ENCODE data around the gene GATB. TPM values are rescaled to one million over a fixed set of nuclear protein-coding genes. Genes with fewer than 3 reads are reported as not detected.

GATB gene
- total RNA-seq, 5 donors from 2014 or later (not counting 1 experiment from before 2014, with no cell fraction given), result 9.6 to 15.3 (median 12.7) TPM

DNA sequence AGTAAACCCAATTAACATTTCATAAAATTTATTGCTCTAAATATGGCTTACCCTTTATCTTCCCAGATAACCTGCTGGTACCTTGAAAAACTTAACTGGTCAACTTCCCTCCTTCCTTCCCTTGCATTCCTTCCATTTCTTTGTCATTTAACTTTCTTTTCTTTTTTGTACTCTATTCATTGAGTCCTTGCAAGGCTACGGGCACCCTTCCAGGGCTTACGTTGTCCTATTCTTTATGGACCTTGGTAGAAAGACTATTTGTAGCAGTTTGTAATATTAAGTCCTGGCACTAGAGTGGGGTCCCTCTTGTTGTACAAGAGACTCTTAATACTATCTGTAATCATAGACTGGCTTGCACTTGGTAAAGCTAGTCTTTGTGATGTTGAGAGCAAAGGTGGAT lies 8.0 kb upstream of the GATB start:
- Mint-ChIP-seq H3K27ac (no peak overlapping the region), H3K36me3 (no peaks in the 10 kb centered on the region), H3K27me3 (peaks cover 8 to 12% of the 10 kb centered on the region in 2 donors), H3K4me3 (no peak overlapping the region), H3K4me1 (no peaks in the 10 kb centered on the region), H3K9me3 (peaks cover 0 to 13% (median 3%) of the 10 kb centered on the region in 3 donors)
- Histone ChIP-seq H3K36me3 (ENCODE audit: control insufficient read depth in 2 of 2, extremely low read depth in 1 of 2, insufficient read depth in 1 of 2, low read length in 1 of 2) (no peaks in the 10 kb centered on the region), H3K4me1 (ENCODE audit: control insufficient read depth in 1 of 2, extremely low read depth in 1 of 2, insufficient read depth in 2 of 2, low read length in 2 of 2) (no peaks in the 10 kb centered on the region), H3K27ac (ENCODE audit: low read length) (no peak overlapping the region), H3K9me3 (no peaks in the 10 kb centered on the region), H3K4me3 (ENCODE audit: control insufficient read depth in 1 of 2, extremely low read depth in 1 of 2, low read length in 1 of 2) (no peak overlapping the region), H3K27me3 (replicated peaks in 1 of 2; ENCODE audit: control insufficient read depth in 2 of 2, extremely low read depth in 1 of 2, insufficient read depth in 2 of 2, low read length in 1 of 2) (peaks cover 0 to 3% of the 10 kb centered on the region in 2 experiments)
- ATAC-seq (replicated peaks in 1 of 4) (no peak), DNase-seq (no peak)
- ChIA-PET POLR2A (no interaction called here), CTCF (interaction anchor here in 1 of 2 donors (0.6 kb wide), 1 partner anchor 119 kb away, joined by 3 read pairs; no protein-coding TSS in a partner anchor)
- no CpG with 5 or more reads among the region's 2 CpGs for WGBS (ENCODE audit: insufficient coverage)

DNA sequence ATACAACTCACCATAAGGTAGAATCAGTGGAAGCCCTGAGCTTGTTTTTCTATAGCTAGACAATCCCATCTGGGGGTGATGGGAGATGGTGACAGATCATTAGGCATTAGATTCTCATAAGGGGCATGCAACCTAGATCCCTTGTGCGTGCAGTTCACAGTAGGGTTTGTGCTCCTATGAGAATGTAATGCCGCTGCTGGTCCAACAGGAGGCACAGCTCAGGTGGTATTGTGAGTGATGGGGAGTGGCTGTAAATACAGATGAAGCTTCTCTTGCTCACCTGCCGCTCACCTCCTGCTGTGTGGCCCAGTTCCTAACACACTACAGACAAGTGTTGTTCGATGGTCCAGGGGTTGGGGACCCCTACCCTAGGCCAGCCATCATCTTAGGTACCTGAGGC lies 5.9 kb upstream of the GATB start:
- WGBS (ENCODE audit: insufficient coverage), result 75% methylated on average over 2 of the region's 4 CpGs
- H3K4me1 ChIP-seq (ENCODE audit: control insufficient read depth in 1 of 2, extremely low read depth in 1 of 2, insufficient read depth in 2 of 2, low read length in 2 of 2), result no peaks in the 10 kb centered on the region
- Mint-ChIP-seq H3K9me3 (no peaks in the 10 kb centered on the region), H3K27ac (no peak overlapping the region), H3K36me3 (no peaks in the 10 kb centered on the region), H3K4me1 (peaks cover 0 to 1% (median under 1%) of the 10 kb centered on the region in 3 donors), H3K4me3 (no peak overlapping the region), H3K27me3 (peaks cover 0 to 3% of the 10 kb centered on the region in 2 donors)
- ATAC-seq (replicated peaks in 1 of 4) (peak in 1 of 4 experiments; percentile 53), DNase-seq (peak in 11 of 35 experiments; percentile 1 to 27 (median 4))
- H3K4me3 ChIP-seq (ENCODE audit: control insufficient read depth in 1 of 2, extremely low read depth in 1 of 2, low read length in 1 of 2), result no peak overlapping the region
- H3K36me3 ChIP-seq (ENCODE audit: control insufficient read depth in 2 of 2, extremely low read depth in 1 of 2, insufficient read depth in 1 of 2, low read length in 1 of 2), result no peaks in the 10 kb centered on the region
- peaks cover 0 to 3% of the 10 kb centered on the region in 2 experiments for H3K27me3 ChIP-seq (replicated peaks in 1 of 2; ENCODE audit: control insufficient read depth in 2 of 2, extremely low read depth in 1 of 2, insufficient read depth in 2 of 2, low read length in 1 of 2)
- no peak overlapping the region for H3K27ac ChIP-seq (ENCODE audit: low read length)
- POLR2A ChIA-PET, result no interaction called here
- CTCF ChIA-PET, result no interaction called here
- H3K9me3 ChIP-seq, result no peaks in the 10 kb centered on the region

DNA sequence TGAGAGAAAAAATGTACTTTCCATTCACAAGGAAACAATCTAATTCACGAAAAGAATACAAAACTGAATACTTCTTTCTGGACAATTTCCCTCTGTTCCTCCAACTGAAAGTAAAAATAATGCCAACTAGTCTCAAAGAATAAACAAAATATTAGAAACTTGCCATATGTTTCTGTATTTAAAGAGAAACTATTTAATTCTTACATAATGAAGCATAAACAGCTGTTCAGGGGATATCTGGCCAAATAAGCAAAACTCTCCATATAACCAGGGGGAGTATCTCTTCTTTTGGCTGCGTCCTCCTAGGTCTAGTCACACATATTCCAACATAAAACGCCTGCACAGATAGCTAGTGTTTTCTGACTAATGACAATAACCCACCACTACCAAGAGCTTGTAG lies 805 bp downstream of the GATB start:
- Histone ChIP-seq H3K27ac (ENCODE audit: low read length) (no peak overlapping the region), H3K27me3 (replicated peaks in 1 of 2; ENCODE audit: control insufficient read depth in 2 of 2, extremely low read depth in 1 of 2, insufficient read depth in 2 of 2, low read length in 1 of 2) (no peaks in the 10 kb centered on the region), H3K36me3 (ENCODE audit: control insufficient read depth in 2 of 2, extremely low read depth in 1 of 2, insufficient read depth in 1 of 2, low read length in 1 of 2) (peaks cover 5 to 10% of the 10 kb centered on the region in 2 donors), H3K4me3 (ENCODE audit: control insufficient read depth in 1 of 2, extremely low read depth in 1 of 2, low read length in 1 of 2) (peak overlapping the region; percentile 66 to 90), H3K4me1 (ENCODE audit: control insufficient read depth in 1 of 2, extremely low read depth in 1 of 2, insufficient read depth in 2 of 2, low read length in 2 of 2) (peaks cover 10 to 11% of the 10 kb centered on the region in 2 experiments), H3K9me3 (no peaks in the 10 kb centered on the region)
- Mint-ChIP-seq H3K4me1 (peaks cover 14 to 20% (median 15%) of the 10 kb centered on the region in 3 donors), H3K9me3 (no peaks in the 10 kb centered on the region), H3K27me3 (no peaks in the 10 kb centered on the region), H3K36me3 (peaks cover 22% of the 10 kb centered on the region), H3K4me3 (peak overlapping the region; percentile 95 to 98 (median 98)), H3K27ac (peak overlapping the region in 1 of 2 donors; percentile 98)
- POLR2A ChIA-PET, result no interaction called here
- WGBS (ENCODE audit: insufficient coverage), result 28% methylated on average over 2 of the region's 3 CpGs
- DNase-seq (no peak), ATAC-seq (replicated peaks in 1 of 4) (no peak)
- CTCF ChIA-PET, result interaction anchor here in 1 of 2 donors (0.9 kb wide), 1 partner anchor 661 kb away, joined by 3 read pairs; no protein-coding TSS in a partner anchor

DNA sequence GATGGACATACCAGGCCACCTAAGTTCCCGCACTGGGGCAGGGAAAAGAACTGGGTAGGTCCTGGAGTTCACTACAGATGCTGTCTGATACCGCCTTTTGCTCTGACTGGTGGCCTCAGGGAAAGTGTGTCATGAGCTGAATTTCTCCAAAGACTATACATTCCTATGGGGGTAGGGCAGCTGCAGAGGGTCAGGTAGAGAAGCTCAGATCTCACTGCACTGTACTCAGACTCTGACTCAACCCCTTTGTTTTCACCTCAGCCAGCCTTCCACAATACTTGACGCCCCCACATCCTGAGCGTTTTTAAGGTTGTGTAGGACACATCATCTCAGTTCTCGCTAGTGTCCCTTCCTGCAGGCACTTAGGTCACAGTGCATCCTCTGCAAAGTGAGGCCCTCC lies 7.8 kb downstream of the GATB start:
- CTCF ChIA-PET, result no interaction called here
- POLR2A ChIA-PET, result no interaction called here
- WGBS (ENCODE audit: insufficient coverage), result 40% methylated on average over 1 of the region's 5 CpGs

DNA sequence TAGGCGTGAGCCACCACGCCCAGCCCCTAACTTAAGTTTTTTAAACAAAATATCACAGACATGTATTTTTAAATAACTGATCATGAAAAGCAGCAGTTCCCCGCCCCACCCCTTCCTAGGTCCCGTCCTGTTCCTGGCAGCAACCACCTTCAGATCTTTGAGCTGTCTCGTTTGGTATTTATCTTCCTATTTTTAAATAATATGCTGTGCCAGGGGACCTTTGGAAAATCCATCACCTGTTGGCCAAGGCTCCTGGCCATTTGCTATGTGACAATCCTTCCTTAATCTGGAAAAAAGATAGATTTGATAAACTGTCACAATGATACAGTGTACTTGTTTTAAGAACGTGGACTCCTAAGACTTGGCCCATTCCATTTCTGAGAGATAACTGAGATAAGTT lies 10.7 kb downstream of the GATB start:
- POLR2A ChIA-PET, result no interaction called here

More for the DNA sequence above, 7.8 kb downstream of the GATB start:
- H3K36me3 ChIP-seq (ENCODE audit: control insufficient read depth in 2 of 2, extremely low read depth in 1 of 2, insufficient read depth in 1 of 2, low read length in 1 of 2), result peaks cover 5 to 21% of the 10 kb centered on the region in 2 donors
- DNase-seq (no peak), ATAC-seq (replicated peaks in 1 of 4) (no peak)
- H3K9me3 ChIP-seq, result no peaks in the 10 kb centered on the region
- no peak overlapping the region for H3K4me3 ChIP-seq (ENCODE audit: control insufficient read depth in 1 of 2, extremely low read depth in 1 of 2, low read length in 1 of 2)
- Mint-ChIP-seq H3K27me3 (no peaks in the 10 kb centered on the region), H3K4me1 (peaks cover 0 to 7% (median 0%) of the 10 kb centered on the region in 3 donors), H3K4me3 (no peak overlapping the region), H3K9me3 (no peaks in the 10 kb centered on the region), H3K36me3 (peaks cover 64% of the 10 kb centered on the region), H3K27ac (no peak overlapping the region)
- H3K4me1 ChIP-seq (ENCODE audit: control insufficient read depth in 1 of 2, extremely low read depth in 1 of 2, insufficient read depth in 2 of 2, low read length in 2 of 2), result no peaks in the 10 kb centered on the region
- H3K27ac ChIP-seq (ENCODE audit: low read length), result no peak overlapping the region
- H3K27me3 ChIP-seq (replicated peaks in 1 of 2; ENCODE audit: control insufficient read depth in 2 of 2, extremely low read depth in 1 of 2, insufficient read depth in 2 of 2, low read length in 1 of 2), result no peaks in the 10 kb centered on the region

DNA sequence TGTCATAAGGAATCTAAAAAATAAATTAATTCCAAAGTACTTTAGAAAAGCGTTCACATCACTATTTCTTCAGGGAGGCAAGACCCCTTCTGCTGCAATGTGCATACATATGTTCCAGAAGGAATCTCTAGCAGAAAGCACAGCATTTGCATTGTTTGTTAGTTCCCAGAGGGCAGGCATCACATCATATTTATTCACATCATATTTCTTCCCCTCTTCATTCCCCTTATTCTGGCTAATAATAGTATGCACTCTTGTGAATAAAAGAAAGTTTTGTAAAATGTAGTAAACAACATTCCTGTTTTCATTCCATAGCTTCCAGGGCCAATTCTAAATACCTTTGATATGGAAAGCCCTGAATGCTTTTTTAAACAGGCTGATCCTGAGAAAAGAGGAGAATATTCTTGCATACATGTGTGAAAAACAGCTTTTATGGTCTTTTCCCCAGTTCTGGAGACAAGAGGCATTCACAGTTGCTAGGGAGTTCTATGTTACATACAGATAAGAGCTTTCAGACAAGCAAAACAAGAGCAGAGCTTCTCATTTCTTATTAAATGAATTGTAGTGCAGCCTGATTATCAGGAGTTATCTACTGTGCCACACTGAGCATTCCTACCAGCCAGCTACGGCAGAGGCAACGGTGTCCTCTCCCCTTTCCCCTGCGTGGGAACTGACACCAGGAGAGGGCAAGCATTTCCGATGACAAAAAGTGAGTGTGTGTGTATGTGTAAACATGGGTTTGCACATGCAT lies 15.2 kb downstream of the GATB start:
- 100% methylated on average over 1 of the region's 5 CpGs for whole genome bisulfite sequencing (ENCODE audit: insufficient coverage)
- H3K9me3 Mint-ChIP-seq, result no peaks in the 10 kb centered on the region
- H3K4me3 Mint-ChIP-seq, result no peak overlapping the region
- Histone ChIP-seq H3K9me3 (no peaks in the 10 kb centered on the region), H3K36me3 (ENCODE audit: control insufficient read depth in 2 of 2, extremely low read depth in 1 of 2, insufficient read depth in 1 of 2, low read length in 1 of 2) (peaks cover 3 to 6% of the 10 kb centered on the region in 2 donors), H3K27ac (ENCODE audit: low read length) (no peak overlapping the region), H3K4me1 (ENCODE audit: control insufficient read depth in 1 of 2, extremely low read depth in 1 of 2, insufficient read depth in 2 of 2, low read length in 2 of 2) (no peaks in the 10 kb centered on the region), H3K27me3 (replicated peaks in 1 of 2; ENCODE audit: control insufficient read depth in 2 of 2, extremely low read depth in 1 of 2, insufficient read depth in 2 of 2, low read length in 1 of 2) (no peaks in the 10 kb centered on the region), H3K4me3 (ENCODE audit: control insufficient read depth in 1 of 2, extremely low read depth in 1 of 2, low read length in 1 of 2) (no peak overlapping the region)
- H3K27ac Mint-ChIP-seq, result no peak overlapping the region
- no peaks in the 10 kb centered on the region for H3K4me1 Mint-ChIP-seq
- H3K27me3 Mint-ChIP-seq, result no peaks in the 10 kb centered on the region
- POLR2A ChIA-PET, result no interaction called here
- no peak for ATAC-seq (replicated peaks in 1 of 4)
- peaks cover 39% of the 10 kb centered on the region for H3K36me3 Mint-ChIP-seq
- CTCF ChIA-PET, result no interaction called here
- DNase-seq, result no peak

More for the DNA sequence above, 10.7 kb downstream of the GATB start:
- CTCF ChIA-PET, result interaction anchor here in 1 of 2 donors (0.6 kb wide), 1 partner anchor 104 kb away, joined by 3 read pairs; no protein-coding TSS in a partner anchor
- no peak overlapping the region for H3K4me3 ChIP-seq (ENCODE audit: control insufficient read depth in 1 of 2, extremely low read depth in 1 of 2, low read length in 1 of 2)
- H3K27ac ChIP-seq (ENCODE audit: low read length), result no peak overlapping the region
- H3K27ac Mint-ChIP-seq, result no peak overlapping the region
- H3K4me1 ChIP-seq (ENCODE audit: control insufficient read depth in 1 of 2, extremely low read depth in 1 of 2, insufficient read depth in 2 of 2, low read length in 2 of 2), result no peaks in the 10 kb centered on the region
- no peaks in the 10 kb centered on the region for H3K27me3 ChIP-seq (replicated peaks in 1 of 2; ENCODE audit: control insufficient read depth in 2 of 2, extremely low read depth in 1 of 2, insufficient read depth in 2 of 2, low read length in 1 of 2)
- 82% methylated on average over 2 of the region's 6 CpGs for WGBS (ENCODE audit: insufficient coverage)
- no peak overlapping the region for H3K4me3 Mint-ChIP-seq
- no peaks in the 10 kb centered on the region for H3K9me3 ChIP-seq
- peaks cover 53% of the 10 kb centered on the region for H3K36me3 Mint-ChIP-seq
- H3K27me3 Mint-ChIP-seq, result no peaks in the 10 kb centered on the region
- no peak for ATAC-seq (replicated peaks in 1 of 4)
- DNase-seq, result no peak
- H3K36me3 ChIP-seq (ENCODE audit: control insufficient read depth in 2 of 2, extremely low read depth in 1 of 2, insufficient read depth in 1 of 2, low read length in 1 of 2), result peaks cover 0 to 14% of the 10 kb centered on the region in 2 donors
- no peaks in the 10 kb centered on the region for H3K9me3 Mint-ChIP-seq
- peaks cover 0 to 7% (median 0%) of the 10 kb centered on the region in 3 donors for H3K4me1 Mint-ChIP-seq

Measured in T-cell (primary cell).